NCI-H1048 (cell line): Measurements from ENCODE around the gene STN1.

ENCODE experiments used
- DNase-seq: peaks from one replicate; lab custom pipeline; 2025; lab: John Stamatoyannopoulos, UW

STN1 gene

DNA sequence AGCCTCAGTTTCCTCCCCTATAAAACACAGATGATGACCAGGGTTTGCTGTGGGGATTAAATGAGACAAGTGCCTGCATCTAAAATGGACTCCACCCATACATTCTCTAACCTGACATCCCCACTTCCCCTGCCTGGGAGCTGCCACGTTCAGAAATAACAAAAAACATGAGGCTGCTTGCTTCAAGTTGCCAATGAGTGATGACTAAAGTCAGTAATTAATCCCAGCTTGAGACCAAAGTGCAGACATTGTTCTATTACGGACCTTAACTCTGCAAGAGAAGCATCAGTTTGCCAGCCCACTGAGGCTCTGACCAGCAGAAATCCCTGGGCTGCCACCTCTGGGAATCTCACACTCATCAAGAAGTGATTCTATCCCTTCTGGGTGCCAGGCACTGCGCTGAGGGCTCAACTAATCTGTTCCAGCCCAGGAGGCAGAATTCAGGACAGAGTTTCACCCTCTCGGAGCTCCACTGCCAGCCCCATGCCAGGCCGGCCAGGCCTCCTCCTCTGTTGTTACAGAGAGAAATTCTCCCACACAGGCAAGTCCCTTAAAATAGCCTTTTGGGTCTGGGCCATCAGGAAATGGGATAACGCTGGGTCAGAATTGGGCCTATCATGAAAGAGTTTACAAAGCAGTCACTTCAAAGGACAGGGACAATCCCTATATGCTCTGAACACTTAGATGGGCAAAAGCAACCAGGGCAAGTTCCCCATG lies 74.0 kb downstream of the STN1 start:
- no peak for DNase-seq

DNA sequence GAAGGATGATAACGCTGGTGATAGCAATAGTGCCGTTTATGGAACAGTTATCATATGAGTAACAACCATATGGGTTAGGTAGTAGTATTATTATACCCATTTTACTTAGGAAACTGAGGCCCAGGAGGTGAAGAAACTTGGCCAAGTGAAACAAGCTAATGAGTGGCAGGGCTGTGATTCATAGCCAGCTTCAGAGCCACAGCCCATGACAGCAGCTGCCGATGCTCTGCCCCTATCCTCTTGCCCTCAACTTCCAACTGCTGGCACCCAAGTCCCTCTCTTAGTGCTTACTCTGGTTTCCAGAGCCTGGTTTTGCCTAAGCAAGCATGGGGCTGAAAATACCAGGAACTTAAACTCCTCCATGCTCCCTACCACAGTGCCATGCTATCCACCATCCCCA lies 74.9 kb downstream of the STN1 start:
- DNase-seq, result no peak

DNA sequence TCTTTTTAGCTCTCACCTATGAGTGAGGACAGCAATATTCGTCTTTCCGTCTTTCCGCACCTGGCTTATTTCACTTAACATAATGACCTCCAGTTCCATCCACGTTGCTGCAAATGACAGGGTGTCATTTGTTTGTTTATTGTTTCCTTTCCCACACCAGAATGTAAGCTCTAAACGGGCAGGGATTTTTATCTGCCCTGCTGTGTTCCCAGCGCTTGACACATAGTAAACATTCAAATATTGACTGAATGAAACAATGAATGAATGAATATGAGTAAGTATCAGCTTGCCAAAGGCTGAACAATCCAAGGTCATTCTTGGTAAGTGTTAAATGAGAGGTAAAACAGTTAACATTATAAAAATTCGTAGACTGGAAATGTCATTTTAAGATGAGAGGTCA lies 75.4 kb downstream of the STN1 start:
- DNase-seq, result no peak

DNA sequence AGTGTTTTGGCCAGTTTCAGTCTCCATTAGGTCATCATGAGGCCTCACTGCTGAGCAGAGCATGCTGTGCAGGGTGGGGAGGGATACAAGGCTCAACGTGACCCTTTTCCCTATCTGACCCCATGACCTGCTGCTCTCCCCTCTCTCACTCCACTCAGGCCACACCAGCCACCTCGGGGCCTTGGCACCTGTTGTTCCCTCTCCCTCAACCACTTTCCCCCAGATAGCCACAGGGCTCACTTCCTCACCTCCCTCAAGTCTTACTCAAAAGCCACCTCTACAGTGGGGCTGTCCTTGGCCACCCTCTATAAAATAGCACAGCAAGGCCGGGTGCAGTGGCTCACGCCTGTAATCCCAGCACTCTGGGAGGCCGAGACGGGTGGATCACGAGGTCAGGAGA lies 76.5 kb downstream of the STN1 start:
- no peak for DNase-seq

DNA sequence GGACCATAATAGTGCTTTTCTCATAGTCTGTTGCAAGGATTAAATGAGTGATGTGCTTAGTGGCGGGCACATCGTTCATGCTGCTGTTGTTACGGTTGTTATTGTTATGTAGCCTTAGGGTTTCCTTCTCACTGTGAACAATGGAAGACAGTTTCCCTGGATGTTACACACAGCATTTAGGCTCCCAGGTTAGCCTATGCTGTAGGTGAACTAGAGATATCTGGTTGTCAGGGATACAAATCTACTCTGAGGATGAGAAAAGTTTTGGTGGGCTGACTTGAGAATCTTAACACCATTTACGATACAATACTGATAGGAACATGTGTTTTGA lies 77.3 kb downstream of the STN1 start:
- no peak for DNase-seq

DNA sequence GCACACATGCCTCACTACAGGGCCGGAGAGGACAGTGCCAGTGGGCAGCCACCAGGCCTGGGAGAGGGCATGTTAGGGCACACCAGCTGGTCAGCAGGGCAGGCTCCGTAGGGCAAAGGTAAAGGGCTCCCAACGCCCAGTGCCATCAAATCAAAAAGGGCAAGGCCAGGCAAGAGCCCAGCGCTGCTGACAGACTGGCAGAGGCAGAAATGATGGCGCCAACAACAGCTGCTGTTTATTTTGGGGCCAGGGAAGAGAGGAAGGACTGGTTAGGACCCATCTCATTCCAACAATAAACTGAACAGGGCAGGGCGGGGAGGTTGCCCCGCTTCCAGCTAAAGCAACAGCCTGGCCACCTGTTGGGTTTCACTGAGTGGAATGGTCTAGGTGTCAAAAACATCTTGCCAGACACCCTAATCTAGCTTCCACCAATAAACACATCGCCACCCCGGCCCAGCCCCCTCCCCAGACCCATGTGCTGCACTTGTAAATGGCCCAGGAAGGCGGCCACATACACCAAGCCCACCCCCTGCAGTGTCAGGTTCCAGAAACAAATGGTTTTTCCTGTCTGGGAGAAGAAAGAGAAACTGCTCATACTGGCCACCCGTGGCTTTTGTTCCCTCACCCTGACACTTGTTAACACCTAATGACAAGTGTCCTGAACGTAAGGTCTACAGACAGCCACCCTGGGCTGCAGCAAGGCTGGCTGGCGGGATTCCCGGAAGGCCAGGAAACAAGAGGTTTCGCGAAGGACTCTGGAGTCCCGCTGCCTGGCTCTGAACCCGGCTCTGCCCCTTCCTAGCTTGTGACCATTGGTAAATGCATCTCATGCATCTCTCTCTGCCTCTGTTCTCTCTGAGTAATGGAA lies 77.9 kb downstream of the STN1 start:
- DNase-seq, result no peak

DNA sequence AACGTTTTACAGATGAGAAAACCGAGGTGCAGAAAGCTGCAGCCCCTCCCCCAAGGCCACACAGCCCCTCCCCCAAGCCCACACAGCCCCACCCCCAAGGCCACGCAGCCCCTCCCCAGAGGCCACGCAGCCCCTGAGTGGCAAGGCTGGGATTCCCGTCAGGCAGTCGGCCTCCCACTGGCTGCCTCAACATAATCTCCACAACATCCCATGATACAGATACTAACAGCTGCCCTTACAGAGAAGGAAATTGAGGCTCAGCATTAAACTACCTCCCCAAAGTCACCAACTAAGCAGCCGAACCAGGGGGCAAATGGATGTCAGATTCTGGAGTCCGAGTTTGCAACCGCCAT lies 78.5 kb downstream of the STN1 start:
- no peak for DNase-seq

DNA sequence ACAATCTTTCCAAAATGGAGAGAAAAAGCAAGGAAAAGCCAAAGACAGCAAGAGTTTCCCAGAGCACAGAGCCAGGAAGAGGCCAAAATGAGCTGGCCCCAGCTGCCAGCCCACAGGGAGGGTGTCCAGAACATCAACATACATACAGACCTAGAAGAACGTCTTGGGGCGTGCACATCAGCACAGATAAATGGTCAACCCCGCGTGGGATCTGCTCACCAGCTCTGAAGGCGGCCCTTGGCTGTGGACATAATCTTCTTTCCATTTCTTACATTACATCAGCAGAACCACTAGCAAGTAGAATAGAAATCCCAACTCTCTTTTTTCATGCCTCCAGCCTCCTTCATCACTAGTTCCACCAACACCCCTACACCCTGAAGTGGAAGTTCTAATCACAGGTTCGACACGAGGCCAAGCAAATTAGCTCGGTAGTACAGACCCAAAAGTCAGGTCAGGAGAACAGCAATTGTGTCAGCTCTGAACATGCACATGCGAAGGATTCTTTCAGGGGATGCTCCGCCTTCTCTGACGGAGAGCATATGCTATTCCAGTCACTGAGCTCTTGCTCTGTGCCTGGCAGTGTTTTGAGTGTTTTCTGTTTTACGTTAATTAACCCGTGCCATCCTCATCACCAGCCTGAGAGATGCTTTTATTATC lies 79.0 kb downstream of the STN1 start:
- DNase-seq, result no peak

DNA sequence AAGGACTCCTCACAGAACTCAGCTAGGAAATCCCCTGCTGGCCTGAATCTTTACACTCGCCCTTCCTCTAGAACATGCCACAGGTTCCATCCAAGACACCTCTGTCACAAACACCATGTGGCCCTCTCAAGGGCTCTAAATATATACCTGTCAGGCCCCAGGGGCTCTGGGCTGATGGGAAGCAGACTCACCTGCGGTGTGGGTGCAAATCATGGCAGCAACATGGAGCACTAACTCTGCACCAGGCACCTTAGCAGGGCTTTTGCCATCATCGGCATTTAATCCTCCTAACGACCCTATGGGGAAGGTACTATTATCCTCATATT lies 80.0 kb downstream of the STN1 start:
- no peak for DNase-seq

DNA sequence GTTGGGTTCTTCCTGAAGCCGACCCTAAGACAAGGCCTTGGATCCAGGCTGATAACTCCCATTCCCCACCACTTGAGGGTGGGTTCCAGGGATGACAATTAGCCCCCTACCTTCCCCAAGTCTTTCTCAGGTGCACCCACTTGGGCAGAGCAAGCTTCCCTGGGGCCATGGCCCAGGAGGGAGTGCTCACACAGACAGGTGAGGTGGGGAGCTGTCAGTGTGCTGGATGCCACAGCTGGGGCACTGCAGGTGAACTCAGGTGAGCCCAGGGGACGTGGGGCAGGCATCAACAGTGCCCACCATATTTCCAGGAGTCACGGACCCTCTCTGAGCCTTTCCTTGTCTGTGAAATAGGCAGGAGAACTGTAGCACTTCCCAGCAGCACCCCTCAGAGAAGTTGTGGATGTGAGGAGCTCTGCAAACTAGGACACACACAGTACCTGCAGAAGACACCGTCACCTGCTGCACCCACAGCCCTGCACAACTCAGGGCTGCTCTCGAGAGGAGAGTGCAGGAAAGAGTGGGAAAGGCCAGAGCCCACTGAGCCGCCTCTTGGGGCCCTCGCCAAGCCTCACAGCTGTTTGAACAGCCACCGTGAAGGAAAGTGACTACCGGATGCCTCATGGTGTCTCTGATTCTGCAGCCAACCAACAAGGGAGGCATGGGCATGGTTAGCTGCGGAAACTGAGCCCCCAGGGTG lies 80.5 kb downstream of the STN1 start:
- no peak for DNase-seq

DNA sequence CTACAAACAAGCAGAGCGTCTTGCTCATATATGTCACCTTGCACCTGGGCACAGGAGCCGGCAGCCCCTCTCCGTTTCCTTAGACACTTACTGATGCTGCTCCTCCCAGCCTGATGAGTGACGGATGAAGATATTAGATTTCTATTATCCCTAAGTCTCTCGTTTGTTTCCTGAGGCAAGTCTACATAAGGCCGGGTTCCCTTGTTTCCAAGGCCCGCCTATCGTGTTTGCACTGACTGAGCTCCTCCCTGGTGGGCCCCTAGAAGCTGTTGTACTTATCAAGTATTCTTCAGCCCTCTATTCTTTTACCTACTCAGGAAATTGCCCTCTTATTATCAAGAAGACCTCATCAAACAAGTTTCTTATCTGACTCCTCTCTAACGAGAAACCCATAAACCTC lies 81.1 kb downstream of the STN1 start:
- no peak for DNase-seq

DNA sequence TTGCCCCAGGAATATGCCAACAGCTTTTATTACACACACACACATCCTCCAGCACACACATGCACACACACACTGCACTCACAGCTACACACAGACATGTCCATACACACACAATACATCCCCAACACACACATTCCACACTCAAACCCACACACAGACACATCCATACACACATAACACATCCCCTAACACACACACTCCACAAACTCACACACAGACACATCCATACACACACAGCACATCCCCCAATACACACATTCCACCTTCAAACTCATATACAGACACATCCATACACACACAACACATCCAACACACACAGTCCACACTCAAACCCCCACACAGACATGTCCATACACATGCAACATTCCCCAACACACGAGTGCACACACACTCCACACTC lies 81.7 kb downstream of the STN1 start:
- no peak for DNase-seq

DNA sequence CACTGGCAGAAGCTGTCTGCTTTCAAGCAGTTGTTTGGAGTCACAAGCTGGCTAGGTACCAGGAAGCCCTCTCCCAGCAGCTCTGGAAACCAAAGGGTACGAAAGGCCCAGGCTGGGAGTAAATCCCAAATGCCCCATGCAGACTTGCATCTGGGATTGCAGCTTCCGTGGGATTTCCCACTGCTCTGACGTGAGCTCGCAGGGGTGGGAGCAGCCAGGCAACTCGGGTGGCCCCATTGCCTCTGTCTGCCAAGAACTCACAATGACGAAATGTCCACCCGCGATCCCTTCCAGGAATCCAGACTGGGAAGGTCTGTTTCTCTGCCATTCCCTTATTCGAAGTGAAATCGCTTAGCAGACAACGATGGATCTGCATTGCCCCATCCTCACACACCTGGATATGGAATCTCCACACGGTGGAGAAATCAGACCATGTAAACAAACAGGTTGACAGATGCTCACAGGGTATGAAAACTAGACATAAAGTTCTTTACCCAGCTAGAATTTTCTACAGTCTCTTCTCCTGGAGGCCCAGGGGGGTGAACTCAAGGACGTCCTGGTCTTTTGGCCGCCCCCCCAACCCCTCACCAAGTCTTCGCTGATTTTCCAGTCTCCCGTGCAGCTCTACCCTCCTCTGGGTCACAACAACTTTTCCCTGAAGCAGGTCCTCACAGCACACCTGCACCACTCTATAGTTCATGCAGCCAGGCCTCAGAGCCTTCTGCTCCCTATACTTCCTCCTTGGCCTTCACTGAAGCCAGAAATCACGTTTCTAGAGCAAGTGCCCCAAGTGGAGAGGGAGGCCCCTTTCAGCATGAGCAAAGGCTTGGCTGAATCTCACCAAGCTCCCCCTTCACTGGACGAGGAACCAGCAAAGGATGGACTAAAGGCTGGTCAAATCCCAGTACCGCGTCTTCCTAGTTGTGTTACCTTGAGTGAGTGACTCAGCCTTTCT lies 82.6 kb downstream of the STN1 start:
- no peak for DNase-seq

DNA sequence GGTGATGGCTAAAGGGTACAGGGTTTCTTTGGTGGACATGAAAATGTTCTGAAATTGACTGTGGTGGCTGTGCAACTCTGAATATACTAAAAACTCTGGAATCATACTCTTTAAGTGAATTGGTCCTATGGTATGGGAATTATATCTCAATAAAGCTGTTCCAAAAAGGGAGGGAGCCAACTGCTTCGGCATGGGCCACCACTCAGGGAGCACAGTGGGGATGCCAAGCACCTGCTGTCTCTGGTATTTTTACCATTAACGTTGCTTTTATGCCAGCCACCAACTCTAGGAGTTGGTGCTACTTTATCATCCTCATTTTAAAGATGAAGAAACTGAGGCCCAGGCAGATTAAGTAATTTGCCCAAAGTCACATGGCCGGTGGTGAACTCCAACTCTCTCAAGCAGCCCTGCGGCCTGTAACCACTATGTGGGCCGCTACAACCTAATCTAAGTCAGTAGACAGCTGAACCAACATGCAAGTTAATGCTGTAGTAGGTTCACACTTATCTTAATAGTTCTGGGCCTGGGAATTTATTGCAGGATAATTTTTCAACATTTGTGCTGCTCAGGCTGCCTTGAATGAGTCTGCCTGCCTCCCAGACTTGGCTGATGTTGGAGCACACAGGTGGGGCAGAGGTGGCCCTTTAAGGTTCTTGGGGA lies 83.4 kb downstream of the STN1 start:
- DNase-seq, result no peak

DNA sequence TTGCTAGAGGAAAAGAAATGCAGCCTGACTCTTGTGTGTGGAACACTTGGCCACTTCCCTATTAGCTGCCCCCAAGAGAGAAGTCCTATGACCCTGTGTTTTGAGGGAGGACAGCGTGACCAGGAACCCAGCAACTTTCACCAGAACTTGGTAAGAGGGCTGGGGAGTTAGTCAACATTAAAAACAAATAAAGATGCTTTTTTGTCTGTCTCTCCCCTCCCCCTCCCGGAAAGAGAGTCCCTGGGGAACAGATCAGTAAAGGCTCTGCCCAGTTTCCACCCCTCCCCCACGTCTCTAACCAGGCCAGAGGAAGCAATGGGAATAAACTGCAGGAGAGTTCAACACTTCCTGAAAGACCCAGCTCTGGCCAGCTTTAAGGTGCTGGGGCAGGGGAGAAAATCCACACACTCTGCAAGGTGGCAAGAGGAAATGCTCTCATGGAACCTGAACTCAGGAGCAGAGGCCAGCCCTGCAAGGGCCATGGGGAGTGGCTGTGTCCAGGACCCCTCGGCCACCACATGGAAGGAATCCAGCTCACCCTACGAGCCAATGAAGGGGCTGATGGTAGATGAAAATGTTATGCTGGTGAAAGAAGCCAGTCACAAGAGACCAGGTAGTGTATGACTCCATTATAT lies 84.1 kb downstream of the STN1 start:
- DNase-seq, result no peak

DNA sequence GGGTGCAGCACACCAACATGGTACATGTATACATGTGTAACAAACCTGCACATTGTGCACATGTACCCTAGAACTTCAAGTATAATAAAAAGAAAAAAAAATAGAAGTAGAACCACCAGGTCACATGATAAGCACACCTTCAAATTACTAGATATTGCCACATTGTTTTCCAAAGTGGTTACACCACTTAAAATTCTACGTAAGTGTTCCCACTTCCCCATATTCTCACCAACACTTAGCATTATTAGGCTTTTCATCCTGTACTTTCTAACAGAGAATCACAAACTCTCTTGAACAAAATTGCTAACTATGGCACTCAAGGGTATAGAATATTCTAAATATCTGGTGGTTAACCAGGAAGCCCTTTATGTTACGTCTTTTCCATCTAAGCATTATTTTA lies 85.2 kb downstream of the STN1 start:
- DNase-seq, result no peak
